NCI-H2227 treated with DMSO at 0.1 percent for 48 hours (cell line): Measurements from ENCODE around the gene TM4SF4.

ENCODE experiments used
- DNase-seq: peaks from one replicate; lab custom pipeline; 2025; lab: John Stamatoyannopoulos, UW

The TM4SF4 gene

GRCh38 chr3:149486726-149487125 is 12.2 kb downstream of the TM4SF4 start:
- DNase-seq: no peak

GRCh38 chr3:149487598-149488197 is 13.2 kb downstream of the TM4SF4 start:
- no peak for DNase-seq

- no peak for DNase-seq
Measured at GRCh38 chr3:149489060-149489690, 14.7 kb downstream of the TM4SF4 start.

- DNase-seq: no peak
Measured at GRCh38 chr3:149490260-149490971, 15.9 kb downstream of the TM4SF4 start.

- no peak for DNase-seq
Measured at GRCh38 chr3:149493315-149494021, 19.0 kb downstream of the TM4SF4 start.

GRCh38 chr3:149494022-149494758 is 19.7 kb downstream of the TM4SF4 start:
- peak; percentile 39 for DNase-seq

- DNase-seq: no peak
Measured at GRCh38 chr3:149494759-149495580, 20.5 kb downstream of the TM4SF4 start.

- no peak for DNase-seq
Measured at GRCh38 chr3:149495581-149496125, 21.2 kb downstream of the TM4SF4 start.

GRCh38 chr3:149496891-149497290 is 22.4 kb downstream of the TM4SF4 start:
- DNase-seq: no peak

GRCh38 chr3:149497966-149498670 is 23.6 kb downstream of the TM4SF4 start:
- no peak for DNase-seq

- DNase-seq: no peak
Measured at GRCh38 chr3:149501524-149501923, 27.0 kb downstream of the TM4SF4 start.

GRCh38 chr3:149502438-149502837 is 27.9 kb downstream of the TM4SF4 start:
- DNase-seq: no peak

GRCh38 chr3:149506540-149506939 is 32.0 kb downstream of the TM4SF4 start:
- no peak for DNase-seq

GRCh38 chr3:149506965-149507364 is 32.5 kb downstream of the TM4SF4 start:
- no peak for DNase-seq

GRCh38 chr3:149507491-149508324 is 33.2 kb downstream of the TM4SF4 start:
- no peak for DNase-seq

GRCh38 chr3:149509526-149509925 is 35.0 kb downstream of the TM4SF4 start:
- DNase-seq: no peak

GRCh38 chr3:149510480-149510879 is 36.0 kb downstream of the TM4SF4 start:
- no peak for DNase-seq

GRCh38 chr3:149511040-149511626 is 36.6 kb downstream of the TM4SF4 start:
- DNase-seq: no peak
